HG02943 (cell line): ENCODE measurements around the gene CYTIP.
"Not testable (repeated sequence)": the region's sequence is repeated elsewhere in the genome, so short reads cannot be mapped to it uniquely, and the experiment has no call there.

ENCODE experiments used
- ATAC-seq: cut with Tn5 transposase; IDR thresholded peaks from one replicate; pipeline ENCODE4 v1.9.1; 2021; ENCODE audit warnings: mild to moderate bottlenecking, low read depth, moderate library complexity; ENCODE audit not compliant: unreplicated experiment

CYTIP gene

GRCh38 chr2:157427003-157427921 is 16.6 kb downstream of the CYTIP start:
- no peak for ATAC-seq

GRCh38 chr2:157426477-157426994 is 17.4 kb downstream of the CYTIP start:
- no peak for ATAC-seq

GRCh38 chr2:157424374-157424773 is 19.5 kb downstream of the CYTIP start:
- ATAC-seq: no peak

- ATAC-seq: no peak
These were observed 21.9 kb downstream of the CYTIP start for GRCh38 chr2:157421964-157422363.

GRCh38 chr2:157421331-157421944 is 22.5 kb downstream of the CYTIP start:
- ATAC-seq: no peak

GRCh38 chr2:157420771-157421323 is 23.0 kb downstream of the CYTIP start:
- ATAC-seq: no peak

- no peak for ATAC-seq
These were observed 24.8 kb downstream of the CYTIP start for GRCh38 chr2:157419031-157419575.

GRCh38 chr2:157418239-157418641 is 25.6 kb downstream of the CYTIP start:
- ATAC-seq: no peak

GRCh38 chr2:157415591-157416101 is 28.2 kb downstream of the CYTIP start:
- ATAC-seq: no peak

GRCh38 chr2:157414050-157414449 is 29.8 kb downstream of the CYTIP start:
- peak; percentile 18 for ATAC-seq

GRCh38 chr2:157413326-157414035 is 30.4 kb downstream of the CYTIP start:
- ATAC-seq: peak; percentile 87

GRCh38 chr2:157411624-157412336 is 32.1 kb downstream of the CYTIP start:
- ATAC-seq: no peak

GRCh38 chr2:157405398-157405797 is 38.5 kb downstream of the CYTIP start:
- ATAC-seq: not testable (repeated sequence)

GRCh38 chr2:157404363-157404762 is 39.5 kb downstream of the CYTIP start:
- ATAC-seq: peak; percentile 89

GRCh38 chr2:157402801-157403485 is 40.9 kb downstream of the CYTIP start:
- ATAC-seq: not testable (repeated sequence)

GRCh38 chr2:157395811-157396210 is 48.1 kb downstream of the CYTIP start:
- no peak for ATAC-seq

GRCh38 chr2:157394928-157395327 is 49.0 kb downstream of the CYTIP start:
- ATAC-seq: no peak

GRCh38 chr2:157393348-157393747 is 50.5 kb downstream of the CYTIP start:
- no peak for ATAC-seq

GRCh38 chr2:157388827-157389226 is 55.1 kb downstream of the CYTIP start:
- ATAC-seq: no peak
